Effector memory CD4-positive, alpha-beta T cell (primary cell): Measurements from ENCODE around the gene CCDC141.
"Not testable (repeated sequence)": the region's sequence is repeated elsewhere in the genome, so short reads cannot be mapped to it uniquely, and the experiment has no call there.

ENCODE experiments used
- DNase-seq, 3 donors: peaks; one replicate each; pipeline ENCODE4 v3.0.0-alpha.2; 2020
- H3K27ac ChIP-seq: 2 replicates; pipeline ENCODE4 v1.7.0; 2013; ENCODE audit warnings: mild to moderate bottlenecking, low read length, moderate library complexity; ENCODE audit not compliant: insufficient read depth, poor library complexity, severe bottlenecking
- H3K27me3 ChIP-seq: replicated peaks from 2 replicates; pipeline ENCODE4 v1.7.0; 2013; ENCODE audit warnings: mild to moderate bottlenecking, low read length; ENCODE audit not compliant: insufficient read depth, control insufficient read depth, poor library complexity, severe bottlenecking
- H3K36me3 ChIP-seq: 2 replicates; pipeline ENCODE4 v1.7.0; 2013; ENCODE audit warnings: mild to moderate bottlenecking, low read length, moderate library complexity; ENCODE audit not compliant: control insufficient read depth, insufficient read depth
- H3K4me1 ChIP-seq: 2 replicates; pipeline ENCODE4 v1.7.0; 2013; ENCODE audit warnings: low read length, mild to moderate bottlenecking; ENCODE audit not compliant: control insufficient read depth, insufficient read depth, poor library complexity, severe bottlenecking
- H3K4me3 ChIP-seq: 2 replicates; pipeline ENCODE4 v1.7.0; 2013; ENCODE audit warnings: low read length, low read depth, mild to moderate bottlenecking; ENCODE audit not compliant: insufficient read depth, poor library complexity, severe bottlenecking
- H3K9me3 ChIP-seq: 2 replicates; pipeline ENCODE4 v1.7.0; 2013; ENCODE audit warnings: mild to moderate bottlenecking, low read length, moderate library complexity; ENCODE audit not compliant: control insufficient read depth

The CCDC141 gene

GRCh38 chr2:178990533-178991241 is 59.2 kb downstream of the CCDC141 start:
- no peaks in the 10 kb centered on the region for H3K9me3 ChIP-seq
- no peaks in the 10 kb centered on the region for H3K4me1 ChIP-seq
- no peaks in the 10 kb centered on the region for H3K27me3 ChIP-seq
- no peak overlapping the region for H3K4me3 ChIP-seq
- DNase-seq: no peak
- H3K36me3 ChIP-seq: no peaks in the 10 kb centered on the region
- H3K27ac ChIP-seq: no peak overlapping the region

- not testable (repeated sequence) for H3K36me3 ChIP-seq, H3K9me3 ChIP-seq, H3K4me3 ChIP-seq, H3K27me3 ChIP-seq, H3K4me1 ChIP-seq, H3K27ac ChIP-seq, DNase-seq
These were observed 60.5 kb downstream of the CCDC141 start for GRCh38 chr2:178989424-178989823.

GRCh38 chr2:178982652-178983051 is 67.3 kb downstream of the CCDC141 start:
- not testable (repeated sequence) for H3K27ac ChIP-seq, H3K4me1 ChIP-seq, H3K9me3 ChIP-seq, DNase-seq, H3K4me3 ChIP-seq, H3K27me3 ChIP-seq, H3K36me3 ChIP-seq

GRCh38 chr2:178980815-178981214 is 69.1 kb downstream of the CCDC141 start:
- Histone ChIP-seq H3K9me3 (no peaks in the 10 kb centered on the region), H3K27ac (no peak overlapping the region), H3K36me3 (no peaks in the 10 kb centered on the region), H3K4me3 (no peak overlapping the region), H3K27me3 (no peaks in the 10 kb centered on the region), H3K4me1 (no peaks in the 10 kb centered on the region)
- DNase-seq: no peak

- Histone ChIP-seq H3K9me3 (no peaks in the 10 kb centered on the region), H3K4me3 (no peak overlapping the region), H3K27me3 (no peaks in the 10 kb centered on the region), H3K27ac (no peak overlapping the region), H3K36me3 (no peaks in the 10 kb centered on the region), H3K4me1 (no peaks in the 10 kb centered on the region)
- DNase-seq: no peak
These were observed 71.3 kb downstream of the CCDC141 start for GRCh38 chr2:178978667-178979066.

- Histone ChIP-seq H3K27me3 (no peaks in the 10 kb centered on the region), H3K4me1 (no peaks in the 10 kb centered on the region), H3K36me3 (no peaks in the 10 kb centered on the region), H3K9me3 (no peaks in the 10 kb centered on the region), H3K27ac (no peak overlapping the region), H3K4me3 (no peak overlapping the region)
- DNase-seq: no peak
These were observed 73.6 kb downstream of the CCDC141 start for GRCh38 chr2:178976351-178976750.

GRCh38 chr2:178962805-178963433 is 87.0 kb downstream of the CCDC141 start:
- Histone ChIP-seq H3K27me3 (no peaks in the 10 kb centered on the region), H3K9me3 (no peaks in the 10 kb centered on the region), H3K36me3 (no peaks in the 10 kb centered on the region), H3K4me1 (no peaks in the 10 kb centered on the region), H3K27ac (no peak overlapping the region), H3K4me3 (no peak overlapping the region)
- DNase-seq: no peak

- no peaks in the 10 kb centered on the region for H3K27me3 ChIP-seq
- no peaks in the 10 kb centered on the region for H3K36me3 ChIP-seq
- H3K27ac ChIP-seq: no peak overlapping the region
- DNase-seq: no peak
- H3K4me3 ChIP-seq: no peak overlapping the region
- H3K4me1 ChIP-seq: no peaks in the 10 kb centered on the region
- no peaks in the 10 kb centered on the region for H3K9me3 ChIP-seq
These were observed 87.8 kb downstream of the CCDC141 start for GRCh38 chr2:178962152-178962551.

GRCh38 chr2:178954049-178954448 is 95.9 kb downstream of the CCDC141 start:
- DNase-seq: no peak
- no peaks in the 10 kb centered on the region for H3K9me3 ChIP-seq
- no peaks in the 10 kb centered on the region for H3K27me3 ChIP-seq
- H3K36me3 ChIP-seq: no peaks in the 10 kb centered on the region
- H3K27ac ChIP-seq: no peak overlapping the region
- H3K4me3 ChIP-seq: no peak overlapping the region
- no peaks in the 10 kb centered on the region for H3K4me1 ChIP-seq

- Histone ChIP-seq H3K4me1 (no peaks in the 10 kb centered on the region), H3K4me3 (no peak overlapping the region), H3K27me3 (no peaks in the 10 kb centered on the region), H3K9me3 (no peaks in the 10 kb centered on the region), H3K36me3 (no peaks in the 10 kb centered on the region), H3K27ac (no peak overlapping the region)
- DNase-seq: no peak
These were observed 98.5 kb downstream of the CCDC141 start for GRCh38 chr2:178951266-178952006.
